Measurements from ENCODE around the gene SYNPR. TPM values are rescaled to one million over a fixed set of nuclear protein-coding genes. Genes with fewer than 3 reads are reported as not detected.

The SYNPR gene
- total RNA-seq, 6 experiments from 2014 or later, result not detected

DNA sequence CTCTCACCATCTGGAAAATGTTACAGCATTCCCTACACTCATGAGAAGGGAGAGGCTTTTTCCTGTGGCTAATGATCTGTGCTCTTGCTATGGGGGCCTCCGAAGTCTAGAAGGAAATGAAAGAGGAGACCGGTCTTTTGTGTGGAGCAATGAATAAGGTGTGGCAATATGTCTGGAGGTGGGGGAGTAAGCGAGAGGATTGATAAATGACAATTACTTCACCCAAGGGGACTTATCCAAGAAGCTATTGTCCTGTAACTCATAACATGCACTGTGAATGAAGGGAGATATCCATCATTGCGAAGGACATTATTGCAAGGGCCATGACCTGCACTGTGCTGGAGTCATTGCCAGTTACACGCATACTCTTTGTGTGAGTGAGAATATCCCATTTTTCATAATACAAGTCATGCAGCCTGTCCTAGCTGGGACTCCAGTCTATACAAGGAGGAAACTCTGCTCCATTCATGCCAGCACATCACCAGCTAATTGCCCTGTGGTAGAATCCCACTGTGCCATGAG, 37.7 kb upstream of the SYNPR start:
- TF ChIP-seq, protein P1, sequence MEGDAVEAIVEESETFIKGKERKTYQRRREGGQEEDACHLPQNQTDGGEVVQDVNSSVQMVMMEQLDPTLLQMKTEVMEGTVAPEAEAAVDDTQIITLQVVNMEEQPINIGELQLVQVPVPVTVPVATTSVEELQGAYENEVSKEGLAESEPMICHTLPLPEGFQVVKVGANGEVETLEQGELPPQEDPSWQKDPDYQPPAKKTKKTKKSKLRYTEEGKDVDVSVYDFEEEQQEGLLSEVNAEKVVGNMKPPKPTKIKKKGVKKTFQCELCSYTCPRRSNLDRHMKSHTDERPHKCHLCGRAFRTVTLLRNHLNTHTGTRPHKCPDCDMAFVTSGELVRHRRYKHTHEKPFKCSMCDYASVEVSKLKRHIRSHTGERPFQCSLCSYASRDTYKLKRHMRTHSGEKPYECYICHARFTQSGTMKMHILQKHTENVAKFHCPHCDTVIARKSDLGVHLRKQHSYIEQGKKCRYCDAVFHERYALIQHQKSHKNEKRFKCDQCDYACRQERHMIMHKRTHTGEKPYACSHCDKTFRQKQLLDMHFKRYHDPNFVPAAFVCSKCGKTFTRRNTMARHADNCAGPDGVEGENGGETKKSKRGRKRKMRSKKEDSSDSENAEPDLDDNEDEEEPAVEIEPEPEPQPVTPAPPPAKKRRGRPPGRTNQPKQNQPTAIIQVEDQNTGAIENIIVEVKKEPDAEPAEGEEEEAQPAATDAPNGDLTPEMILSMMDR (IDR thresholded peaks at IDR 0.05), result no peak
- no peaks in the 10 kb centered on the region for H3K36me3 Mint-ChIP-seq (ENCODE audit: low read depth)
- H3K9me3 Mint-ChIP-seq, result no peaks in the 10 kb centered on the region
- no peak overlapping the region for H3K27ac Mint-ChIP-seq
- no peak for DNase-seq
- H3K4me3 Mint-ChIP-seq, result no peak overlapping the region
- H3K27me3 Mint-ChIP-seq (ENCODE audit: insufficient read depth), result no peaks in the 10 kb centered on the region; the same call in 1 of the 2 replicates
- no peaks in the 10 kb centered on the region for H3K4me1 Mint-ChIP-seq (ENCODE audit: low read depth)

DNA sequence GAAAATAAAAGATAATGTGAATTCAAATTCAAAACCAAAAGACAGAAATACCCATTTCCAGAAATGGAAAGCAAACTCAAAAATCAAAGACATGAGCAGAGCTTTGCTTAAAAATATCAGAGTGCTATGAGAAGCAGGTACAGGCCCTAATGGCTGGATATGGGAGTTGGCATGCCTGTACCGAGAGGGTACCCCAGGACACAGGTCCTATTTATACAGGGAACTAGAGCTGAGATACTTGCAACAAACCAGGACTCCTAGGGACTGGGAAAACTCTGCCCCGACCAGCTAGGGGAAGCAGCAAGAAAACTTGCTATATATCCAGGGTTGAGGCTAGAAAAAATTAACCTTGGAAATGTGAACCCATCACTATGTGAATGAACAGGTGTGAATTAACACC, 36.0 kb upstream of the SYNPR start:
- H3K4me3 Mint-ChIP-seq, result no peak overlapping the region
- H3K27me3 Mint-ChIP-seq (ENCODE audit: insufficient read depth), result no peaks in the 10 kb centered on the region; the same call in 1 of the 2 replicates
- H3K36me3 Mint-ChIP-seq (ENCODE audit: low read depth), result no peaks in the 10 kb centered on the region
- TF ChIP-seq, protein P1 (IDR thresholded peaks at IDR 0.05), result no peak
- H3K9me3 Mint-ChIP-seq, result no peaks in the 10 kb centered on the region
- H3K4me1 Mint-ChIP-seq (ENCODE audit: low read depth), result no peaks in the 10 kb centered on the region
- no peak overlapping the region for H3K27ac Mint-ChIP-seq
- no peak for DNase-seq

GRCh38 chr3:63244486-63244885, 33.6 kb upstream of the SYNPR start:
- H3K4me1 Mint-ChIP-seq (ENCODE audit: low read depth), result no peaks in the 10 kb centered on the region
- H3K27me3 Mint-ChIP-seq (ENCODE audit: insufficient read depth), result no peaks in the 10 kb centered on the region
- no peak for DNase-seq
- TF ChIP-seq, protein P1 (IDR thresholded peaks at IDR 0.05), result no peak
- H3K9me3 Mint-ChIP-seq, result no peaks in the 10 kb centered on the region
- no peaks in the 10 kb centered on the region for H3K36me3 Mint-ChIP-seq (ENCODE audit: low read depth)
- no peak overlapping the region for H3K4me3 Mint-ChIP-seq
- H3K27ac Mint-ChIP-seq, result no peak overlapping the region

GRCh38 chr3:63245726-63246241, 32.3 kb upstream of the SYNPR start:
- no peaks in the 10 kb centered on the region for H3K36me3 Mint-ChIP-seq (ENCODE audit: low read depth)
- no peak overlapping the region for H3K4me3 Mint-ChIP-seq
- TF ChIP-seq, protein P1 (IDR thresholded peaks at IDR 0.05), result no peak
- no peaks in the 10 kb centered on the region for H3K4me1 Mint-ChIP-seq (ENCODE audit: low read depth)
- H3K27ac Mint-ChIP-seq, result no peak overlapping the region
- no peaks in the 10 kb centered on the region for H3K9me3 Mint-ChIP-seq
- no peaks in the 10 kb centered on the region for H3K27me3 Mint-ChIP-seq (ENCODE audit: insufficient read depth)
- DNase-seq, result no peak

- no peaks in the 10 kb centered on the region; the same call in 1 of the 2 replicates for H3K9me3 Mint-ChIP-seq
- H3K27me3 Mint-ChIP-seq (ENCODE audit: insufficient read depth), result no peaks in the 10 kb centered on the region
Observed at GRCh38 chr3:63248015-63248414, 30.1 kb upstream of the SYNPR start.

More at GRCh38 chr3:63248015-63248414, 30.1 kb upstream of the SYNPR start:
- Mint-ChIP-seq H3K4me1 (ENCODE audit: low read depth) (no peaks in the 10 kb centered on the region), H3K36me3 (ENCODE audit: low read depth) (no peaks in the 10 kb centered on the region), H3K4me3 (no peak overlapping the region), H3K27ac (no peak overlapping the region)
- TF ChIP-seq, protein P1 (IDR thresholded peaks at IDR 0.05), result no peak
- no peak for DNase-seq
